Measurements from ENCODE around the gene MUC5B.

- TF ChIP-seq EZH2phosphoT487 (IDR thresholded peaks at IDR 0.05; ENCODE audit: borderline replicate concordance, low read length) (no peak), CTCF (conservative IDR thresholded peaks at IDR 0.05; ENCODE audit: low read depth, low read length) (no peak), EZH2 (IDR thresholded peaks at IDR 0.05; ENCODE audit: low read length, unreplicated experiment) (no peak)
Measured at GRCh38 chr11:1271406-1271805, 48.5 kb downstream of the MUC5B start.

Measured in PC-3 (cell line).